ENCODE measurements around the gene CREB3L1.
A peak's percentile ranks its signal among the peaks of the same experiment; 100 is the strongest.

Gene CREB3L1

GRCh38 chr11:46315033-46315738 lies 37.7 kb downstream of the CREB3L1 start:
- peak; percentile 73 for FAIRE-seq
- peak; percentile 56 for DNase-seq (ENCODE audit: extremely low spot score, insufficient read length, low read depth)

DNA sequence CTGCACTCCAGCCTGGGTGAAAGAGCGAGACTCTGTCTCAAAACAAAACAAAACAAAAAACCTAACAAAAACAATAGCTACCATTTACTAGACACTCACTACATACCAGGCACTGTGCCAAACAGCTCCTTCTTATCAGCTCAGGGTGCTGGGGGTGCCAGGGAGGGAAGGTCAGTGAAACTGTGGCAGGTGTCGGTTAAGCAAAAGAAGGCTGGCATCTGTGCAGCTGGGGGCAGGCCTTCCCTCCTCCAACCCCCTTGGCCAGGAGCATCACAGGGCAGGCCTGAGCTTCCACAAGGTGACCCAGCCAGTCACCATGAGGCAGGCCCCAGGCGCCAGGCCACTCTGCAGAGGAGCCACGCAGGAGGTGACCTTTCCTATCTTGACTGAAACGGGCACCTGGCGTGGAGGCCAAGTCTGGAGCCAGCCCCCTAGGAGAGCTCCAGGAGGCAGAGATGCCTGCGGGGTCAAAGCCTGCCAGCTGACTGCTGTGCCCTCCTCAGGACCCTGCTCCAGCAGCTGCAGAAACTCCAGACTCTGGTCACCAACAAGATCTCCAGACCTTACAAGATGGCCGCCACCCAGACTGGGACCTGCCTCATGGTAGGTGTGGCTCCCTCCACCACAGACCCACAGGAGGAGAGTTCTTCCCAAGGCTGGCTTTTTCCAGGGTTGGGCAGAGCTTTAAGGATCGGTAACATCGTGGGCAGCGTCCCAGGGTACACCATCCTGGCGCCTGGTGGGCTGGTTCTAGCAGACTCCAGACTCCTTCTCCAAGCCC lies 38.5 kb downstream of the CREB3L1 start:
- FAIRE-seq, result no peak
- DNase-seq (ENCODE audit: extremely low spot score, insufficient read length, low read depth), result no peak

DNA sequence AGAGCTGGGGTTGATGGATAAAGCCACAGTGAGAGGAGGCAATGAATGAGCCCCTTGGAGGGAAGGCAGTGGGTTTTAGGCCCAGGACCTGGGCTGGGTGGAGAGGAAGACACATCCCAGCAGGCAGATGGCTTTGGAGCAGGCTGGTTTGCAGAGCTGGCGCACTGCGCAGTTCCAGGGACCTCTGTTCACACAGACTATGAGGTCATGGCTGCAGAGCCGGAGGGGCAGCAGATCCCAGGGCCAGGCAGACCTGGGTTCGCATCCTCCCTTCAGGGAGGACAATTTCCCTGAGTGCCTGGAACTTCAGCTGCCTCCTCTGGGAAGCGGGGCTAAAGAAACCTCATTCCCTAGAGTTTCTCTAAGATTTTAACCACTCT lies 41.6 kb downstream of the CREB3L1 start:
- DNase-seq (ENCODE audit: extremely low spot score, insufficient read length, low read depth) (no peak), FAIRE-seq (no peak)

GRCh38 chr11:46321757-46322156 lies 44.3 kb downstream of the CREB3L1 start:
- FAIRE-seq, result no peak

GRCh38 chr11:46322759-46323158 lies 45.3 kb downstream of the CREB3L1 start:
- no peak for DNase-seq (ENCODE audit: extremely low spot score, insufficient read length, low read depth)
- FAIRE-seq, result no peak

More at GRCh38 chr11:46321757-46322156, 44.3 kb downstream of the CREB3L1 start:
- no peak for DNase-seq (ENCODE audit: extremely low spot score, insufficient read length, low read depth)

DNA sequence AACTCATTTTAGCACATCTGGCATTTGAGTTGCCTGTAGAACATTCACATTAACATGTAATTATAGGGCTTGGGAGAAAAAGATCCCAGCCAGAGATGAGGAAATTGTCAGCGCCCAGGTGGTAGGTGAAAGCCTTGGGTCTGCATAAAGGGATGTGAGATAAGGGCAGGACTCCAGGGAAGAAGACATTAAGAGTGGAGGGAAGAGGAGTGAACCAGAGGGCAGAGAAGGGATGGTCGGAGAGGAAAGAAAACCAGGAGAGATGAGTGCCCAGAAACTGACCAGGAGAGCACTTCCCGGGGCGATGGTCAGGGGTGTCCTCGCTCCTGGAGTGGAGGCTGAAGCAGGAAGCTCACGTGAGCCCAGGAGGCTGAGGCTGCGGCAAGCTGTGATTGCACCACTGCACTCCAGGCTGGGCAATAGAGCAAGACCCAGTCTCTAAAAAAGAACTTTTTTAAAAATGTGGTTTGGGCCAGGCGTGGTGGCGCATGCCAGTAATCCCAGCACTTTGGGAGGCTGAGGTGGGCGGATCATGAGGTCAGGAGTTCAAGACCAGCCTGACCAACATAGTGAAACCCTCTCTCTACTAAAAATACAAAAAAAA lies 49.5 kb downstream of the CREB3L1 start:
- DNase-seq (ENCODE audit: extremely low spot score, insufficient read length, low read depth), result no peak

GRCh38 chr11:46327829-46328228 lies 50.4 kb downstream of the CREB3L1 start:
- FAIRE-seq (no peak), DNase-seq (ENCODE audit: extremely low spot score, insufficient read length, low read depth) (no peak)

More for the DNA sequence above, 49.5 kb downstream of the CREB3L1 start:
- no peak for FAIRE-seq

GRCh38 chr11:46330154-46330553 lies 52.7 kb downstream of the CREB3L1 start:
- FAIRE-seq, result no peak
- no peak for DNase-seq (ENCODE audit: extremely low spot score, insufficient read length, low read depth)

- FAIRE-seq, result no peak
These were observed 53.3 kb downstream of the CREB3L1 start for GRCh38 chr11:46330563-46331281.

DNA sequence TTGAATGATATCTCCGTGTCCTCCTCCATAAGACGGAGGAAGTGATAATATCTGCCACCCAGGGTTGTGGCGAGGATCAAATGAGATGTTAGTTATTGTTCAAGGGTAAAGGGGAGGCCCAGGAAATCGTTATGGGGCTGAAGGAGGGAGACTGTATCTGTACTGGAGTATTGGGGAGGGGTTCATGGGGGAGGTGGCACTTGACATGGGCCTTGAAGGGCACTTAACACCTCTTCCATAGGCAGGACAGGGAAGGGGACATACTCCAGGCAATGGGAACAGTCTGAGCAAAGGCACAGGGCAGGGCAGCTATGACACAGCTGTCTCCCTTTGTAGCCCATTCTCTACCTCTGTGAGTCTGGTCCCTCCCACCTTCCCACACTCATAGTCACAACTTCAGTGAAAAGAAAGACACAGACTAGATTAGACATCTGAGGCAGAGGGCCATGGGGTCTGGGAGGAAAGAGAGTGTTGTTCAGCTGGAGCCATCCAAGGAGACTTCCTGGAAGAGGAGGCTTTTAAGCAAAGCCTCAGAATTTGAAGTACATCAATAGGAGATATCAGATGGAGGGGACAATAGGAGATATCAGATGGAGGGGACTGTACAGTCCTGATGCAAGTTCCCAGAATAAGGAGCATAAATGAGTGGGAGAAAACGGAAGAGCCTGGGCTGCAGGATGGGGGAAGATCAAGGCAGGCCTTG lies 54.0 kb downstream of the CREB3L1 start:
- DNase-seq (ENCODE audit: extremely low spot score, insufficient read length, low read depth) (no peak), FAIRE-seq (no peak)

More at GRCh38 chr11:46330563-46331281, 53.3 kb downstream of the CREB3L1 start:
- no peak for DNase-seq (ENCODE audit: extremely low spot score, insufficient read length, low read depth)

DNA sequence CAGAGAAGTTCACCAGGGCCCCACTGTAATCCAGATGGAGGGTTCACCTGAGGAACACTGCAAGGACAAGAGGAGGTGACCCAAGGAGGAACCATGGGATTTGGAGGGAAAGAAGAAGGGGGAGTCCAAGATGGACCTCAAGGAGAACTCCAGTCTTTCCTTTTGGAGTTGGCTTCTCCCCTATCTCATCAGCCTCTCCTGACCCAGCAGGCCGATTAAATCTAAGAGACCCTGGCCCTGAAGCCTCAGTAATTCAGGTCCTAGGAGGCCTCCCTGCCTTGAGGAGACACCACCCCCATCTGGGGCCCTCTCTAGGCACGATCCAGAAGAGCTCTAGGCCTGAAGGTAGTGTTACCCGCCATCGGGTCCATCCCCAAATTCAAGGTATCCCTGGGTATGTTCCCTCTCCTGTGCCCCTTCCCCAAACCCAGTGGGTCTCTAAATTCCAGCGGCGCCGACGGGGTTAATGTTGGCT lies 54.7 kb downstream of the CREB3L1 start:
- no peak for DNase-seq (ENCODE audit: extremely low spot score, insufficient read length, low read depth)
- FAIRE-seq, result no peak

GRCh38 chr11:46332568-46333393 lies 55.3 kb downstream of the CREB3L1 start:
- FAIRE-seq (no peak), DNase-seq (ENCODE audit: extremely low spot score, insufficient read length, low read depth) (no peak)

- FAIRE-seq (no peak), DNase-seq (ENCODE audit: extremely low spot score, insufficient read length, low read depth) (no peak)
These were observed 56.0 kb downstream of the CREB3L1 start for GRCh38 chr11:46333394-46333947.

- FAIRE-seq (no peak), DNase-seq (ENCODE audit: extremely low spot score, insufficient read length, low read depth) (no peak)
These were observed 56.7 kb downstream of the CREB3L1 start for GRCh38 chr11:46334211-46334610.

- DNase-seq (ENCODE audit: extremely low spot score, insufficient read length, low read depth), result no peak
- FAIRE-seq, result no peak
These were observed 57.8 kb downstream of the CREB3L1 start for GRCh38 chr11:46335271-46335670.

DNA sequence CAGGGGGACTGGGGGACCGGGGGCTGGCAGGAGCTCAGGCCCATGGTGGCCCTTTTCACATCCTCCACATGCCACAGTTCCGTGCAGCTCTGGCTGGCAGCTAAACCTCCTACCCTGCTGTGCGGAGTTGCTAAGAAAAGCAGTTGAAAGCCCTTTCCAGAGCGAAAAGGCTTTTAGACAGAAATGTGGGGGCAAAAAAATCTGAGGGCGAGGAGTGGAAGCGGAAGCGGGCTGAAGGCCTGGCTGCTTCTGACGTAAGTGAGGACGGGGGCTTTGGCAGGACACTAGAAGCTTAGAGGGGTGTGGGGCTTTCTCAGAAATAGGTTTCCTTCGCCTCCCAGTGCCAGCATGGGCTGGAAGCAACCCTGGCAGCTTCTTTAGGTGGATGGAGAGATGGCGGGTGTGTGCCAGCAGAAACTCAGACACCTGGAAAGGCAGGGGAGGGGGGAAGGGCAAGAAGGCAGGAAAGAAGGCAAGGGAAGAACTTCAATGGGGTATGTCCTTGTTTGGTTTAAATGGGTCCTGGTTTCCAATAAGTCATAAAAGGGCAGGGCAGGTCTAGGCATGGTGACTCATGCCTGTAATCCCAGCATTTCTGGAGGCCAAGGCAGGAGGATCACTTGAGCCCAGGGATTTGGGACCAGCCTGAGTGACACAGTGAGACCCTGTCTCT lies 58.6 kb downstream of the CREB3L1 start:
- DNase-seq (ENCODE audit: extremely low spot score, insufficient read length, low read depth) (no peak), FAIRE-seq (no peak)

DNA sequence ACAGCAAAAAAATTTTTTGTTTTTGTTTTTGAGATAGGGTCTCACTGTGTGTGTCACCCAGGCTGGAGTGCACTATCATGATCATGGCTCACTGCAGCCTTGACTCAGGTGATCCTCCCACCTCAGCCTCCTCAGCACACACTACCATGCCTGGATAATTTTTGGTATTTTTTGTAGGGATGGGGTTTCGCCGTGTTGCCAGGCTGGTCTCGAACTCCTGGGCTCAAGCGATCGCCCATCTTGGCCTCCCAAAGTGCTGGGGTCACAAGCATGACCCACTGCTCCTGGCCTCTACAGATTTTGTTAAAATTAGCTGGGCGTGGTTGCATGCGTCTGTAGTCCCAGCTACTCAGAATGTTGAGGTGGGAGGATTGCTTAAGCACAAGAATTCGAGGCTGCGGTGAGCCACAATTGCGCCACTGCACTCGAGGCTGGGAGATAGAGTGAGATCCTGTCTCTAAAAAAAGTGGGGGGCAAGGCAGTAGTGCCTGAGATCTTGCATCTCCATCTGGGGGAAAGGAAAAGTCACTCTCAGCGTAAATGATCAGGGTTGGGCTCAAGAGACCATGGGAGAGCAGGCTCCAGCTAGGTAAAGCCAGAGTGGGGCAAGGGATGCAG lies 59.2 kb downstream of the CREB3L1 start:
- no peak for DNase-seq (ENCODE audit: extremely low spot score, insufficient read length, low read depth)
- FAIRE-seq, result no peak

All from GM18507 (cell line).